A549 (cell line): ENCODE results near the gene EFCAB5.

Source experiments
- CBX2 ChIP-seq: fragments of 200-600 bp; sonication (generic); IDR thresholded peaks from 2 replicates; pipeline ENCODE4 v1.6.1; 2016; ENCODE audit warnings: low read depth, mild to moderate bottlenecking, borderline replicate concordance
- ELK1 ChIP-seq: fragments of 150-350 bp; IDR thresholded peaks from 2 replicates; pipeline ENCODE4 v1.6.1; 2014; ENCODE audit warnings: low read depth, mild to moderate bottlenecking, low read length
- GATA3 ChIP-seq: IDR thresholded peaks from 2 replicates; pipeline ENCODE4 v1.6.1; 2012; ENCODE audit warnings: borderline replicate concordance
- HOXA7 ChIP-seq: fragments of 250-450 bp; sonication (Bioruptor Pico); IDR thresholded peaks from 2 replicates; pipeline ENCODE4 v1.5.0; 2020; ENCODE audit warnings: mild to moderate bottlenecking, moderate library complexity
- MAFK ChIP-seq: fragments of 450-650 bp; IDR thresholded peaks from 2 replicates; pipeline ENCODE4 v1.6.1; 2014; ENCODE audit not compliant: partially characterized antibody
- MAX ChIP-seq: IDR thresholded peaks from 2 replicates; pipeline ENCODE4 v1.6.1; 2012
- REST ChIP-seq: fragments of 200-600 bp; sonication (generic); IDR thresholded peaks from 2 replicates; pipeline ENCODE4 v1.6.1; 2016; ENCODE audit warnings: antibody characterized with exemption, mild to moderate bottlenecking, moderate library complexity
- SMC3 ChIP-seq: fragments of >200 bp; sonication (Bioruptor Twin); formaldehyde crosslinking; IDR thresholded peaks from 3 replicates; pipeline ENCODE4 v1.6.1; 2018; ENCODE audit warnings: inconsistent platforms
- TF ChIP-seq, protein P1 (sequence below): fragments of >200 bp; sonication (Bioruptor Twin); formaldehyde crosslinking; IDR thresholded peaks from 3 replicates; pipeline ENCODE4 v1.5.1; 2016

DNA sequence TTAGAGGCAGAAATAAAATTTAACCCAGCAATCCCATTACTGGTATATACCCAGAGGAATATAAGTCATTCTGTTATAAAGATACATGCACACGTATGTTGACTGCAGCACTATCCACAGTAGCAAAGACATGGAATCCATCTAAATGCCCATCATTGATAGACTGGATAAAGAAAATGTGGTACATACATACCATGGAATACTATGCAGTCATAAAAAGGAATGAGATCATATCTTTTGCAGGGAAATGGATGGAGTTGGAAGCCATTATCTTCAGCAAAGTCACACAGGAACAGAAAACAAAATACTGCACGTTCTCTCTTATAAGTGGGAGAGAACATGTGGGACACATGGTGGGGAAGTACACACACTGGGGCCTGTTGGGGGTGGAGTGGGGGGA lies 34.5 kb upstream of the EFCAB5 start:
- TF ChIP-seq MAX, result no peak
- TF ChIP-seq SMC3, result no peak
- no peak for TF ChIP-seq HOXA7 (CRISPR knock-in tag)
- TF ChIP-seq, protein P1, sequence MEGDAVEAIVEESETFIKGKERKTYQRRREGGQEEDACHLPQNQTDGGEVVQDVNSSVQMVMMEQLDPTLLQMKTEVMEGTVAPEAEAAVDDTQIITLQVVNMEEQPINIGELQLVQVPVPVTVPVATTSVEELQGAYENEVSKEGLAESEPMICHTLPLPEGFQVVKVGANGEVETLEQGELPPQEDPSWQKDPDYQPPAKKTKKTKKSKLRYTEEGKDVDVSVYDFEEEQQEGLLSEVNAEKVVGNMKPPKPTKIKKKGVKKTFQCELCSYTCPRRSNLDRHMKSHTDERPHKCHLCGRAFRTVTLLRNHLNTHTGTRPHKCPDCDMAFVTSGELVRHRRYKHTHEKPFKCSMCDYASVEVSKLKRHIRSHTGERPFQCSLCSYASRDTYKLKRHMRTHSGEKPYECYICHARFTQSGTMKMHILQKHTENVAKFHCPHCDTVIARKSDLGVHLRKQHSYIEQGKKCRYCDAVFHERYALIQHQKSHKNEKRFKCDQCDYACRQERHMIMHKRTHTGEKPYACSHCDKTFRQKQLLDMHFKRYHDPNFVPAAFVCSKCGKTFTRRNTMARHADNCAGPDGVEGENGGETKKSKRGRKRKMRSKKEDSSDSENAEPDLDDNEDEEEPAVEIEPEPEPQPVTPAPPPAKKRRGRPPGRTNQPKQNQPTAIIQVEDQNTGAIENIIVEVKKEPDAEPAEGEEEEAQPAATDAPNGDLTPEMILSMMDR, result no peak
- no peak for TF ChIP-seq MAFK
- no peak for TF ChIP-seq ELK1
- TF ChIP-seq GATA3, result no peak
- no peak for TF ChIP-seq REST
- no peak for TF ChIP-seq CBX2
